ENCODE results near the gene ST6GALNAC3.

The ST6GALNAC3 gene

GRCh38 chr1:76354236-76354635 is 279.7 kb downstream of the ST6GALNAC3 start:
- no peak for DNase-seq

- DNase-seq: no peak
Measured at GRCh38 chr1:76366726-76367125, 292.2 kb downstream of the ST6GALNAC3 start.

GRCh38 chr1:76371941-76372340 is 297.4 kb downstream of the ST6GALNAC3 start:
- DNase-seq: no peak

GRCh38 chr1:76374086-76374485 is 299.5 kb downstream of the ST6GALNAC3 start:
- no peak for DNase-seq

- DNase-seq: no peak
Measured at GRCh38 chr1:76377247-76377646, 302.7 kb downstream of the ST6GALNAC3 start.

GRCh38 chr1:76379506-76379905 is 305.0 kb downstream of the ST6GALNAC3 start:
- DNase-seq: no peak

GRCh38 chr1:76381450-76382097 is 307.0 kb downstream of the ST6GALNAC3 start:
- DNase-seq: no peak

- DNase-seq: no peak
Measured at GRCh38 chr1:76388261-76388660, 313.7 kb downstream of the ST6GALNAC3 start.

- no peak for DNase-seq
Measured at GRCh38 chr1:76390456-76390855, 315.9 kb downstream of the ST6GALNAC3 start.

GRCh38 chr1:76395059-76395458 is 320.5 kb downstream of the ST6GALNAC3 start:
- no peak for DNase-seq

GRCh38 chr1:76402128-76402527 is 327.6 kb downstream of the ST6GALNAC3 start:
- no peak for DNase-seq

- no peak for DNase-seq
Measured at GRCh38 chr1:76408303-76408702, 333.8 kb downstream of the ST6GALNAC3 start.

GRCh38 chr1:76410499-76410898 is 336.0 kb downstream of the ST6GALNAC3 start:
- DNase-seq: no peak

- DNase-seq: no peak
Measured at GRCh38 chr1:76418531-76418930, 344.0 kb downstream of the ST6GALNAC3 start.

- no peak for DNase-seq
Measured at GRCh38 chr1:76419603-76420002, 345.1 kb downstream of the ST6GALNAC3 start.

- peak in 2 of 3 donors; percentile 28 to 38 for DNase-seq
Measured at GRCh38 chr1:76425201-76426145, 350.9 kb downstream of the ST6GALNAC3 start.

GRCh38 chr1:76426606-76427005 is 352.1 kb downstream of the ST6GALNAC3 start:
- no peak for DNase-seq

GRCh38 chr1:76428028-76428427 is 353.5 kb downstream of the ST6GALNAC3 start:
- no peak for DNase-seq

- no peak for DNase-seq
Measured at GRCh38 chr1:76430531-76430930, 356.0 kb downstream of the ST6GALNAC3 start.

GRCh38 chr1:76433526-76433925 is 359.0 kb downstream of the ST6GALNAC3 start:
- DNase-seq: no peak

GRCh38 chr1:76443217-76443616 is 368.7 kb downstream of the ST6GALNAC3 start:
- DNase-seq: no peak

- DNase-seq: no peak
Measured at GRCh38 chr1:76444773-76445172, 370.2 kb downstream of the ST6GALNAC3 start.

GRCh38 chr1:76450229-76450628 is 375.7 kb downstream of the ST6GALNAC3 start:
- DNase-seq: no peak

- DNase-seq: no peak
Measured at GRCh38 chr1:76463278-76463677, 388.7 kb downstream of the ST6GALNAC3 start.
